PC-9 (cell line): ENCODE measurements around the gene MSTO1. TPM values are rescaled to one million over a fixed set of nuclear protein-coding genes. Genes with fewer than 3 reads are reported as not detected.

Experiments used
- BruUV-seq: library from RNA; stranded (reverse); fragments of 400-500 nt; replicated peaks from 2 replicates; lab custom pipeline; 2021; lab: Mats Ljungman, UMichigan
- CTCF ChIA-PET: fragments of 300-600 bp; sonication (Branson Sonifier 250); formaldehyde crosslinking; loops from one replicate; lab custom pipeline; 2022; ENCODE audit warnings: antibody characterized with exemption; lab: Charles Lee
- POLR2A ChIA-PET: fragments of 300-600 bp; sonication (Branson Sonifier 250); formaldehyde crosslinking; loops from one replicate; lab custom pipeline; 2022; ENCODE audit warnings: antibody characterized with exemption; ENCODE audit not compliant: unreplicated experiment; lab: Charles Lee
- DNase-seq, 2 experiments: peaks; one replicate each; pipeline versions ENCODE4 v3.0.0 to v3.0.0-alpha.2; 2015 to 2022; ENCODE audit warnings: mixed read lengths in 1 of 2
- H2AFZ ChIP-seq: fragments of 200-600 bp; sonication (generic); 2 replicates; pipeline ENCODE4 v1.8.1; 2017; ENCODE audit warnings: antibody characterized with exemption
- H3F3A ChIP-seq: fragments of 200-600 bp; sonication (generic); 2 replicates; pipeline ENCODE4 v1.8.1; 2017; ENCODE audit warnings: antibody characterized with exemption, mild to moderate bottlenecking, low read depth; ENCODE audit not compliant: insufficient read depth
- H3K27ac ChIP-seq: fragments of 200-600 bp; sonication (generic); 2 replicates; pipeline ENCODE4 v1.6.1; 2016; ENCODE audit warnings: mixed run types
- H3K27me3 ChIP-seq: fragments of 200-600 bp; sonication (generic); 2 replicates; pipeline ENCODE4 v1.6.1; 2016; ENCODE audit warnings: low read depth, mixed run types; ENCODE audit not compliant: insufficient read depth
- H3K36me3 ChIP-seq: fragments of 200-600 bp; sonication (generic); 2 replicates; pipeline ENCODE4 v1.6.1; 2016; ENCODE audit warnings: low read depth, mixed run types
- H3K4me1 ChIP-seq: fragments of 200-600 bp; sonication (generic); replicated peaks from 2 replicates; pipeline ENCODE4 v1.6.1; 2016; ENCODE audit warnings: mixed run types; ENCODE audit not compliant: insufficient read depth
- H3K4me2 ChIP-seq: fragments of 200-600 bp; sonication (generic); 2 replicates; pipeline ENCODE4 v1.6.1; 2017; ENCODE audit warnings: mixed run types
- H3K4me3 ChIP-seq: fragments of 200-600 bp; sonication (generic); 2 replicates; pipeline ENCODE4 v1.6.1; 2016; ENCODE audit warnings: mixed run types
- H3K79me2 ChIP-seq: fragments of 200-600 bp; sonication (generic); 2 replicates; pipeline ENCODE4 v1.6.1; 2017; ENCODE audit warnings: low read depth, mixed run types
- H3K9me2 ChIP-seq: fragments of 200-600 bp; sonication (generic); 2 replicates; pipeline ENCODE4 v1.8.1; 2017; ENCODE audit warnings: mild to moderate bottlenecking; ENCODE audit not compliant: insufficient read depth
- H3K9me3 ChIP-seq: fragments of 200-600 bp; sonication (generic); 2 replicates; pipeline ENCODE4 v1.8.1; 2016; ENCODE audit warnings: low read depth; ENCODE audit not compliant: insufficient read depth
- H4K20me1 ChIP-seq: fragments of 200-600 bp; sonication (generic); 2 replicates; pipeline ENCODE4 v1.8.1; 2017; ENCODE audit not compliant: insufficient read depth
- EZH2 ChIP-seq: fragments of 200-600 bp; sonication (generic); IDR thresholded peaks from 2 replicates; pipeline ENCODE4 v1.8.0; 2017; ENCODE audit warnings: antibody characterized with exemption, low read depth
- intact Hi-C: fragments of 100-400 bp; cut with micrococcal nuclease; formaldehyde crosslinking; loops from one replicate; pipeline ENCODE4 v1.10.0; 2022; ENCODE audit not compliant: unreplicated experiment
- total RNA-seq: library from RNA; stranded (reverse); gene quantifications from 2 replicates; pipeline ENCODE4 v1.2.3, GENCODE V29; 2021
- TF ChIP-seq, protein P1 (sequence below): fragments of 200-600 bp; sonication (generic); conservative IDR thresholded peaks from 2 replicates; pipeline ENCODE4 v1.6.1; 2017; ENCODE audit warnings: mixed run types, antibody characterized with exemption, mild to moderate bottlenecking, moderate library complexity

Gene MSTO1
- total RNA-seq, 1 experiment from 2014 or later: 21.5 TPM

DNA sequence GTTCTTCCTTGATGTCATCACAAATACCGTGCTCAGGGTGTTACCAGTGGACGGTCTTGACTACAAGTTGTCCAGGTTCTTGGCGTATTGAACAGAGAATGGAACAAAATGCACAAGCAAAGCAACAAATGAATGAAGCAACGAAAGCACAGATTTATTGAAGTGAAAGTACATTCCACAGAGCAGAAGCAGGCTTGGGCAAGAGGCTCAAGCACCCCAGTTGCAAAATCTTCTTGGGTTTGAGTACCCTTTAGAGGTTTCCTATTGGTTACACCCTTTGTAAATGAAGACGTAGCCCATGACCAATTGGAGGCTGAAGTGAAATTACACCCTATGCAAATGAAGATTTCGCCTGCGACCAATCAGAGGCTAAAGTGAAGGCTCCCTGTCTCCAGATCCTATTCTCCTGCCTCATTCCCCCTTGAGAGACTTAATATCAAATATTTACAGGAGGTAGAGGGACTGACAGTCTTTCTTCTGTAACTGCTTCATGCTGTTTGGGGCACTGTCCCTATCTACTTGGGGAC, 40.3 kb downstream of the MSTO1 start:
- Histone ChIP-seq H3K9me3 (no peaks in the 10 kb centered on the region), H4K20me1 (no peaks in the 10 kb centered on the region), H3K36me3 (no peaks in the 10 kb centered on the region), H3K4me3 (peak overlapping the region; percentile 44; the same call in 1 of the 2 replicates), H3K27me3 (no peaks in the 10 kb centered on the region), H3K27ac (peak overlapping the region; percentile 89), H3K4me2 (peak overlapping the region; percentile 76), H3F3A (peaks cover 64% of the 10 kb centered on the region), H3K9me2 (no peaks in the 10 kb centered on the region), H3K4me1 (peaks cover 31% of the 10 kb centered on the region), H3K79me2 (no peaks in the 10 kb centered on the region), H2AFZ (no peak overlapping the region)
- CTCF ChIA-PET: interaction anchor here (0.6 kb wide), 1 partner anchor 399 kb away, joined by 7 read pairs; no protein-coding TSS in a partner anchor
- no TSS peak for BruUV-seq
- DNase-seq: no peak
- POLR2A ChIA-PET: interaction anchor here (0.6 kb wide), 2 partner anchors 85 to 411 kb away, joined by 3 to 6 read pairs; no protein-coding TSS in a partner anchor
- TF ChIP-seq, protein P1, sequence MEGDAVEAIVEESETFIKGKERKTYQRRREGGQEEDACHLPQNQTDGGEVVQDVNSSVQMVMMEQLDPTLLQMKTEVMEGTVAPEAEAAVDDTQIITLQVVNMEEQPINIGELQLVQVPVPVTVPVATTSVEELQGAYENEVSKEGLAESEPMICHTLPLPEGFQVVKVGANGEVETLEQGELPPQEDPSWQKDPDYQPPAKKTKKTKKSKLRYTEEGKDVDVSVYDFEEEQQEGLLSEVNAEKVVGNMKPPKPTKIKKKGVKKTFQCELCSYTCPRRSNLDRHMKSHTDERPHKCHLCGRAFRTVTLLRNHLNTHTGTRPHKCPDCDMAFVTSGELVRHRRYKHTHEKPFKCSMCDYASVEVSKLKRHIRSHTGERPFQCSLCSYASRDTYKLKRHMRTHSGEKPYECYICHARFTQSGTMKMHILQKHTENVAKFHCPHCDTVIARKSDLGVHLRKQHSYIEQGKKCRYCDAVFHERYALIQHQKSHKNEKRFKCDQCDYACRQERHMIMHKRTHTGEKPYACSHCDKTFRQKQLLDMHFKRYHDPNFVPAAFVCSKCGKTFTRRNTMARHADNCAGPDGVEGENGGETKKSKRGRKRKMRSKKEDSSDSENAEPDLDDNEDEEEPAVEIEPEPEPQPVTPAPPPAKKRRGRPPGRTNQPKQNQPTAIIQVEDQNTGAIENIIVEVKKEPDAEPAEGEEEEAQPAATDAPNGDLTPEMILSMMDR: no peak
- TF ChIP-seq EZH2: no peak
- intact Hi-C loops: no loop called here

DNA sequence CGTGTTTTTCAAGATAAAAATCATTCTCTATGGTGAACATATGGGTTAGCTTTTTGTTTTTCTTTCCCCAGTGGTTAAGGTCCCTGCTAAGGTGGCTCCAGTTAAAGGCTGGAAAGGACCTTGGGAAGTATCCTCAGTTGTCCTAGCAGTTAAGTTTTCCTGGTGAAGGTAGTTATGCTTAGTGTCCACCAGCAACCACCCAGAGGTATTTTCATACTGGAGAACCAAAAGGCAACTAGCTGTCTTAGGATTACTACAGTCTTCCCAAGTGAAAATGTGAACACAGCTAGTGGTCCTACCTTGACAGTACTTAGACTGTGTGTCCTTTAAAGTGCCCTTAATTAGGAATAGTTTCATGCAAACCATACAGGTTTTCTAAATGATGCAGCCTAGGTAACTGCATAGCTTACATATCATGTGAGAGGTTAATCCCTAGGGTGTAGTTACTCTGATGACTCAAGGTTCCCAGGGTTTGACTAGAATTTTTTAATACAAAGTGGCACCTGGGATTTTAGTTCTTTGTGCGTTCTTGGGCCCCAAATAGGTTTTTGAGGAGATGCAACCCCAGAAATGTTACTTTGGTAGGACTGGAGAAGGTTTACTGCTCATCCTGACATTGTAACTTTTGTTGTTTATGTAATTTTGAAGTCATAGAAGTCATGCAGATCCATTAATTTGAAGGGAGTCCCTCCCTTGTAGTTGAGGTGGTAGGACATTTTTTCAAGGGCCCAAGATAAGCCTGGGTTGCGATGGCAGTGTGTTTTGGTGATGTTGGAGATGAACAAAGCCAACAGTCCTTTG, 42.0 kb downstream of the MSTO1 start:
- Histone ChIP-seq H3K9me2 (no peaks in the 10 kb centered on the region), H3K36me3 (no peaks in the 10 kb centered on the region), H3K27me3 (no peaks in the 10 kb centered on the region), H3K4me1 (peaks cover 31% of the 10 kb centered on the region), H3F3A (peaks cover 61% of the 10 kb centered on the region), H3K27ac (peak overlapping the region; percentile 89), H4K20me1 (no peaks in the 10 kb centered on the region), H2AFZ (peak overlapping the region; percentile 67), H3K4me2 (peak overlapping the region; percentile 76), H3K79me2 (no peaks in the 10 kb centered on the region), H3K4me3 (peak overlapping the region; percentile 44; the same call in 1 of the 2 replicates), H3K9me3 (no peaks in the 10 kb centered on the region)
- TF ChIP-seq EZH2: no peak
- TF ChIP-seq, protein P1: no peak
- ChIA-PET CTCF (interaction anchor here (0.5 to 1.0 kb wide), 3 partner anchors 89 to 573 kb away, joined by 3 to 4 read pairs (median 3); no protein-coding TSS in a partner anchor), POLR2A (interaction anchor here (0.7 kb wide), 1 partner anchor 140 kb away, joined by 3 read pairs; no protein-coding TSS in a partner anchor)
- DNase-seq: peak in 1 of 2 experiments; percentile 81
- BruUV-seq: TSS peak; percentile 66
- intact Hi-C loops: loop anchor here (2.0 kb wide), 1 partner anchor 37 kb away; the partner anchor contains the start of genes DAP3 and YY1AP1

DNA sequence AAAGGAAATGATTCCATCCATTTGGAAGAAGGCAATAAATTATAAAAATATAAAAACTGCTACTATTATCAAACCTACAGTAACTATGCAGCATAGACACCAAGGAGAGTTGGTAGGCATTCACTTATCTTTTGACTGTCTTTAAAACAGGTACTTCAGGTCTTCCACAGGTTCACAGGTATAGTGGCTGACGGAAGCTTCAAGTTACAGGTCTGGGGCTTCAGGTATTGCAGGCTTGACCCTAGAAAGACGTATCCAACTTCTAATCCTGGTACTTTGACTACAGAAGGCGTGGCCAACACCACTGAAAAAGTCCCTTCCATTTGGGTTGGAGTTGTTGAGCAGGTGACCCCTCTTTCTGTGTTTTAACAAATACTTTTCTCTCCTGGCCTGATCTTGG, 42.9 kb downstream of the MSTO1 start:
- no peak for TF ChIP-seq EZH2
- H3K9me2 ChIP-seq: no peaks in the 10 kb centered on the region
- H3K79me2 ChIP-seq: no peaks in the 10 kb centered on the region
- peak overlapping the region; percentile 89 for H3K27ac ChIP-seq
- peak overlapping the region; percentile 76 for H3K4me2 ChIP-seq
- H2AFZ ChIP-seq: 0 out of 2 replicates have a peak overlapping the region, but pooled peaks have one; percentile 67
- ChIA-PET POLR2A (interaction anchor here (0.6 kb wide), 1 partner anchor 186 kb away, joined by 6 read pairs; no protein-coding TSS in a partner anchor), CTCF (no interaction called here)
- H4K20me1 ChIP-seq: no peaks in the 10 kb centered on the region
- H3K36me3 ChIP-seq: no peaks in the 10 kb centered on the region
- H3K4me3 ChIP-seq: no peak overlapping the region
- intact Hi-C loops: loop anchor here (2.0 kb wide), 1 partner anchor 36 kb away; the partner anchor contains the start of genes DAP3 and YY1AP1
- no peaks in the 10 kb centered on the region for H3K27me3 ChIP-seq
- H3K4me1 ChIP-seq: peaks cover 31% of the 10 kb centered on the region
- no TSS peak for BruUV-seq
- H3F3A ChIP-seq: peaks cover 58% of the 10 kb centered on the region
- no peaks in the 10 kb centered on the region for H3K9me3 ChIP-seq
- DNase-seq: peak in 1 of 2 experiments; percentile 26
